Measurements from ENCODE around the gene CTDSPL. TPM values are rescaled to one million over a fixed set of nuclear protein-coding genes. Genes with fewer than 3 reads are reported as not detected.

CTDSPL gene
- total RNA-seq, 1 donor, result 34.7 TPM

DNA sequence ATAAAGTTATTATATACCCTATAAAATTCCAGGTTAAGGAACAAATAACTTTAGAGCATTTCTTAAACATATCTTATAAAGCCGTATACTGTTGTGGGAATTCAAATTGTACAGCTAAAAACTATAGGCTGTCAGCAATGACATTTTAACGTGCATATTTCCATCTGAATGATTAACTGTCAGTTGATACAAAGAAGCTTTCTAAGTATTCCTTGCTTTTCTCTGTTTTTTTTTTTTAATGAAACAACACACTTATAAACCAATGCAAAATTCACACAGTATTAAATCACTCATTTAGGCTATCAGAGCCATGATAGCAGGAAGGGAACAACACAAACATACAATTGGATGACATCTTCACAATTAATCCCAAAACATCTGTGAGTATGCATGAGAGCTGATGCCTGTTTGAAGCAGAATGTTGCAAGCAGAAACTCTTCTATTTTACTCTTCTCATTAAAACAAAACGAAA is 61.9 kb downstream of the CTDSPL start:
- no peak for TF ChIP-seq CTCF (IDR thresholded peaks at IDR 0.05; ENCODE audit: extremely low read depth, low read depth, low read length)
- Histone ChIP-seq H2AFZ (ENCODE audit: low read length) (no peak overlapping the region), H3K4me2 (ENCODE audit: insufficient read depth, low read length) (no peak overlapping the region), H4K20me1 (ENCODE audit: insufficient read depth, low read length) (peaks cover 8% of the 10 kb centered on the region), H3K79me2 (ENCODE audit: insufficient read depth, low read length) (peaks cover 33% of the 10 kb centered on the region), H3K4me3 (ENCODE audit: insufficient read depth, low read length) (no peak overlapping the region), H3K27me3 (ENCODE audit: insufficient read depth, low read length) (no peaks in the 10 kb centered on the region), H3K36me3 (ENCODE audit: insufficient read depth, low read length) (no peaks in the 10 kb centered on the region), H3K9me3 (ENCODE audit: low read depth, low read length) (no peaks in the 10 kb centered on the region), H3K27ac (ENCODE audit: low read depth, low read length) (no peak overlapping the region), H3K4me1 (ENCODE audit: insufficient read depth, low read length) (peaks cover 15% of the 10 kb centered on the region)
- DNase-seq (ENCODE audit: insufficient read length, low spot score, missing footprints), result no peak

DNA sequence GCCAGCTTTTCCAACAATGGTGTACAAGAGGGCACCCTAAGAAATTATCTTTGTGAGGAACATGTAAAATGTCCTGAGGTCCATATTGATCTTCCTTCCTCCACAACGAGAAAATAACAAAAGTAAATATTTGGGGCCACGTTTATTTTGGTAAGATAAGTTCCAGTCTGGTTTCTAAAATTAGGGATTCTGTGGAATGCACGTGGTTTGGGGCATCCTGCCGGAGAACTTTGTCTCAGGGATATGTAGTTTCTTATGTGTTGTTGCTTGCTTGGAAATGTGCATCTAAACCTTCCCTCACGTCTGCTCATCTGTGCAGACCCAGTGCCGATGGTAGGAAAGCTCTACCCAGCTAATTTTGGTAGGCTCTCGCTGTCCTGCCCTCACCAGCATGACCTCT is 62.8 kb downstream of the CTDSPL start:
- Histone ChIP-seq H3K4me2 (ENCODE audit: insufficient read depth, low read length) (peak overlapping the region; percentile 14), H3K9me3 (ENCODE audit: low read depth, low read length) (no peaks in the 10 kb centered on the region), H3K79me2 (ENCODE audit: insufficient read depth, low read length) (peaks cover 40% of the 10 kb centered on the region), H3K4me3 (ENCODE audit: insufficient read depth, low read length) (no peak overlapping the region), H3K27ac (ENCODE audit: low read depth, low read length) (no peak overlapping the region), H3K27me3 (ENCODE audit: insufficient read depth, low read length) (no peaks in the 10 kb centered on the region), H3K4me1 (ENCODE audit: insufficient read depth, low read length) (peaks cover 15% of the 10 kb centered on the region), H4K20me1 (ENCODE audit: insufficient read depth, low read length) (peaks cover 8% of the 10 kb centered on the region), H2AFZ (ENCODE audit: low read length) (no peak overlapping the region), H3K36me3 (ENCODE audit: insufficient read depth, low read length) (no peaks in the 10 kb centered on the region)
- no peak for DNase-seq (ENCODE audit: insufficient read length, low spot score, missing footprints)
- TF ChIP-seq CTCF (IDR thresholded peaks at IDR 0.05; ENCODE audit: extremely low read depth, low read depth, low read length), result no peak

DNA sequence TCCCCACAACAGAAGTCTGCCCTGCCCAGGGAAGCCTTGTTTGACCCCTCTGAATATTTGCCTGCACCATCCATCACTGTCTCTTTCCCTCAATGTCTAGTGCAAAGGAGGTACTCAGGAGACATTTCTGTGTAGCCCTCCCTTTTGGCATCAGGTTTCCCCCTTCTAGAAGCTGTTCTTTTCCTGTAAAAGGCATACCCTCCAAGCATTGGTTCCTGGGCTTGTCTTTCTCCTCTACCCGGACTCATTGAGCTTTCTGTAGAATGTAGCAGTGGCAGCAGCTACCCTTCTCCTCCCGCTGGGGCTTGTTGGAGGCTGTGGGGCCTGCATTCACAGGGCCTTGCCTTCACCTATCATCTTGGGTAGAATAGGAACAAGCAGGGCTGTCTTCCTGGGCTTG is 63.5 kb downstream of the CTDSPL start:
- Histone ChIP-seq H3K27ac (ENCODE audit: low read depth, low read length) (no peak overlapping the region), H3K4me2 (ENCODE audit: insufficient read depth, low read length) (no peak overlapping the region), H3K4me3 (ENCODE audit: insufficient read depth, low read length) (no peak overlapping the region), H3K36me3 (ENCODE audit: insufficient read depth, low read length) (no peaks in the 10 kb centered on the region), H2AFZ (ENCODE audit: low read length) (no peak overlapping the region), H3K9me3 (ENCODE audit: low read depth, low read length) (no peaks in the 10 kb centered on the region), H4K20me1 (ENCODE audit: insufficient read depth, low read length) (peaks cover 8% of the 10 kb centered on the region), H3K79me2 (ENCODE audit: insufficient read depth, low read length) (peaks cover 43% of the 10 kb centered on the region), H3K27me3 (ENCODE audit: insufficient read depth, low read length) (no peaks in the 10 kb centered on the region), H3K4me1 (ENCODE audit: insufficient read depth, low read length) (peaks cover 15% of the 10 kb centered on the region)
- DNase-seq (ENCODE audit: insufficient read length, low spot score, missing footprints), result no peak
- TF ChIP-seq CTCF (IDR thresholded peaks at IDR 0.05; ENCODE audit: extremely low read depth, low read depth, low read length), result no peak

DNA sequence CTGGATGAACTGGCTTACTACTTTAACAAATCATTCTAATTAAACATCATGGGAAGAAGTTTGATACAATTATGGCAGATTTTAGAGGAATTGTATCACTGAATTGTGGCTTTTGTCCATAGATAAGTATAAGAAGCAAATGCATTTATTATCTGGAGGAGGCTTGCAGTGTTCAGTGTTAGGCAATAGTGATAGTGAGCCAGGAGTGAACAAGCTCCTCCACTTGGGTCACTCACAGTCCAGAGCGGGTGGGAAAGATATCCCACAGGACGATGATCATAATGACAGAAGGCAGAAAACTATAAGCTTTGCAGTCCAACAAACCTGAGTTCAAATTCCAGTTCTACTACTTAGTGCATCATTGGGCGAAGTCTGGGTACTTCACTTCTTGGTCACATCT is 64.9 kb downstream of the CTDSPL start:
- no peak for DNase-seq (ENCODE audit: insufficient read length, low spot score, missing footprints)
- Histone ChIP-seq H3K27me3 (ENCODE audit: insufficient read depth, low read length) (no peaks in the 10 kb centered on the region), H3K27ac (ENCODE audit: low read depth, low read length) (no peak overlapping the region), H3K36me3 (ENCODE audit: insufficient read depth, low read length) (no peaks in the 10 kb centered on the region), H3K4me1 (ENCODE audit: insufficient read depth, low read length) (peaks cover 15% of the 10 kb centered on the region), H3K4me3 (ENCODE audit: insufficient read depth, low read length) (no peak overlapping the region), H3K4me2 (ENCODE audit: insufficient read depth, low read length) (no peak overlapping the region), H3K79me2 (ENCODE audit: insufficient read depth, low read length) (peaks cover 53% of the 10 kb centered on the region), H4K20me1 (ENCODE audit: insufficient read depth, low read length) (peaks cover 8% of the 10 kb centered on the region), H2AFZ (ENCODE audit: low read length) (no peak overlapping the region), H3K9me3 (ENCODE audit: low read depth, low read length) (no peaks in the 10 kb centered on the region)
- no peak for TF ChIP-seq CTCF (IDR thresholded peaks at IDR 0.05; ENCODE audit: extremely low read depth, low read depth, low read length)

All from osteoblast (primary cell).